ENCODE results near the gene ZFYVE19. TPM values are rescaled to one million over a fixed set of nuclear protein-coding genes. Genes with fewer than 3 reads are reported as not detected.
A peak's percentile ranks its signal among the peaks of the same experiment; 100 is the strongest.

ZFYVE19 gene
- total RNA-seq, 2 donors from 2014 or later = 24.6 to 26.6 TPM

GRCh38 chr15:40828447-40829036, 21.7 kb downstream of the ZFYVE19 start, which contains the start of gene PPP1R14D:
Gene PPP1R14D (minus strand): TSS chr15:40828708. CDS start chr15:40828641, 67 bp downstream.
- no peak for DNase-seq (ENCODE audit: low spot score in 2 of 2)
- H3K27ac Mint-ChIP-seq = no peak within 1 kb of the TSS
- ATAC-seq = no peak
- no peaks in the 10 kb centered on the region for H3K9me3 Mint-ChIP-seq
- no peaks in the 10 kb centered on the region for H3K36me3 Mint-ChIP-seq

- ATAC-seq = no peak
- no peak for DNase-seq (ENCODE audit: low spot score in 2 of 2)
- no peaks in the 10 kb centered on the region for H3K36me3 Mint-ChIP-seq
- no peak overlapping the region for H3K27ac Mint-ChIP-seq
- no peaks in the 10 kb centered on the region for H3K9me3 Mint-ChIP-seq
Observed at GRCh38 chr15:40829115-40829514, 22.2 kb downstream of the ZFYVE19 start.

DNA sequence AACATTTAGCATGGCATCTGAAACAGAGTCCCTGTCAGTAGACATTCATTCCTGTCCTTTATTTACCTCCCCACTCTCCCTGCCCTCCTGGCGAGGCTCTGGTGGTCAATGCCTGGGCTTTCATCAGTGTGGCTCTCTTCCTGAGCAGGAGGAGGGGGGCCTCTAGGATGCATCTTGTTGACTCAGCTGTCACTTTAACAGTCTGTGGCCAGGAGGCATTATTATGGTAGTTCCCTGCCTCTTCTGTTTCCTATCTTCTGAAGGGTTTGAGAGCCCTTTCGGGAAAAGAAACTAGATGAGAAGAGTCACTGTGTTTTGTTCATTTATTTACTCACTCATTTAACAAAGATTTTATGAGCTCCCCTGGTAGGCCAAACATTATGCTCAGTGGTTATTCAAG, 24.0 kb downstream of the ZFYVE19 start:
- ATAC-seq = no peak
- DNase-seq (ENCODE audit: low spot score in 2 of 2) = no peak
- Mint-ChIP-seq H3K9me3 (no peaks in the 10 kb centered on the region), H3K36me3 (no peaks in the 10 kb centered on the region), H3K27ac (no peak overlapping the region)

GRCh38 chr15:40831861-40832260, 25.0 kb downstream of the ZFYVE19 start:
- Mint-ChIP-seq H3K9me3 (no peaks in the 10 kb centered on the region), H3K36me3 (no peaks in the 10 kb centered on the region), H3K27ac (no peak overlapping the region)
- DNase-seq (ENCODE audit: low spot score in 2 of 2) = no peak
- no peak for ATAC-seq

GRCh38 chr15:40832903-40833302, 26.0 kb downstream of the ZFYVE19 start:
- DNase-seq (ENCODE audit: low spot score in 2 of 2) (no peak), ATAC-seq (no peak)
- Mint-ChIP-seq H3K27ac (no peak overlapping the region), H3K9me3 (no peaks in the 10 kb centered on the region), H3K36me3 (no peaks in the 10 kb centered on the region)

- Mint-ChIP-seq H3K27ac (no peak overlapping the region), H3K36me3 (no peaks in the 10 kb centered on the region), H3K9me3 (no peaks in the 10 kb centered on the region)
- ATAC-seq (no peak), DNase-seq (ENCODE audit: low spot score in 2 of 2) (no peak)
Observed at GRCh38 chr15:40836020-40836419, 29.1 kb downstream of the ZFYVE19 start.

DNA sequence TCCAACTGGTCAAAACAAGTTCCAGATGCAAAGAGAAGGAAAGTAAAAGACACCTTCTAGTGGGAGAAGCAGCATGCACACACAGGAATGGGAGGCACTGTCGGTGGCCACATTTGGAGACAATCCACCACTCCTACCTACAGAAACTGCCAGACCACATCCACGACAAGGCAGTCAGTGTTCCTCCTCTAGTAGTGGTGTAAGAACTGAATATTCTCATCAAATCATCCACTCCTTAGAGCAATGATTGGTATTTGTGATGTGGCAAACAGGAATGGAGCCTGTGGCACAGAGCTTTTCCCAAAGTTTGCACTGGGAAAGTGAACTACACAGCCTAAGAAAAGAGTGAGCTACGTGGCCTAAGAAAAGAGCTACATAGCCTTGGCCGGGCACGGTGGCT, 31.9 kb downstream of the ZFYVE19 start:
- H3K36me3 Mint-ChIP-seq = no peaks in the 10 kb centered on the region
- DNase-seq (ENCODE audit: low spot score in 2 of 2) (no peak), ATAC-seq (no peak)
- no peaks in the 10 kb centered on the region for H3K9me3 Mint-ChIP-seq
- H3K27ac Mint-ChIP-seq = peak overlapping the region in 1 of 2 donors; percentile 16

DNA sequence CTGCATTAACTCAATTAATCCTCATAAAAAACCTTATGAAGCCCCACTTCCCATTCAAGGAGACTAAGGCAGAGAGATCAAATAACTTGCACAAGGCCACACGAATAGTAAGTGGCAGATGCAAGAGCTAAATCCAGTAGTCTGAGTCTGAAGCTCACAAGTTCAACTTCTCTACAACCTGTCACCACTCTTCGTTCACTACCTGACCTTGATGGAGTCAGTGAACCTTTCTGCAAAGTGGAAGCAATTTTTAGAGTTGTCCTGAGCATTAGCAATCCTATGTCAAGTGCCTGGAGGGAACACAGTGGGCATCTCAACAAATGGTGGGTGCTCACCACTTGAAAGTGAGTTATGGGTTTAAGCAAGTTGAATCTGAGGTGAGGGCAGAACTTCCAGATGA, 34.9 kb downstream of the ZFYVE19 start:
- H3K36me3 Mint-ChIP-seq = peaks cover 4 to 5% of the 10 kb centered on the region in 2 donors

DNA sequence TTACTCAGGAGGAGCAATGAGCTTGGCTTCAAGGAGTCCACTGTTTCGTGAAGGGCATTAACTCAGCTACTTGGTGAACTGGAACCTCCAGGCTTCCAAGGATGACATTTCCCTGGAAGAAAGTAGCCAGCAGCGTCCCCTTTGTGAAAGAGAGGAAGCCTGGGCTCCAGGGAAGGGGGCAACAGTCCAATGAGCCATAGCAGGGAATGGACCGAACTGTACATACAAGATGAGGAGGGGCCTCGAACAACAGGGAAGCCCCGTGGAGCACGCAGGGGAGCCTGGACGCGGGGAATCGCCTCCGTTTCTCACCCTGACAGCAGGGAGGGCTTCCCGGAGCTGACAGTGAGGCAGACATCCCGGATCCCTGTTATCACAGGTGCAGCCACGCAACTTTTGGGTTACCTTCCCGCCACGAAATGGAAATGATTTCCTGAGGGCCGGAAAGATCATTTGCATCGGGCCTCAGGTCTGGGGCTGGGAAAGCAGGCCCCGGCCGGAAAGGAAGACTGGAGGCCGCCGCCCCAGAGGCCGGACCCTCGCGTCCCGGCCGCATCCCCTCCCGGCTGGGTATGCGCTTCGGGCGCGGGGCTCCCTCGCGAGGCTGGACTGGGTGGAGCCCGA, 36.5 kb downstream of the ZFYVE19 start:
- peaks cover 4 to 5% of the 10 kb centered on the region in 2 donors for H3K36me3 Mint-ChIP-seq
- no peak for DNase-seq (ENCODE audit: low spot score in 2 of 2)
- H3K27ac Mint-ChIP-seq = no peak overlapping the region

More for the DNA sequence above, 34.9 kb downstream of the ZFYVE19 start:
- ATAC-seq = no peak
- no peaks in the 10 kb centered on the region for H3K9me3 Mint-ChIP-seq
- no peak overlapping the region for H3K27ac Mint-ChIP-seq
- no peak for DNase-seq (ENCODE audit: low spot score in 2 of 2)

DNA sequence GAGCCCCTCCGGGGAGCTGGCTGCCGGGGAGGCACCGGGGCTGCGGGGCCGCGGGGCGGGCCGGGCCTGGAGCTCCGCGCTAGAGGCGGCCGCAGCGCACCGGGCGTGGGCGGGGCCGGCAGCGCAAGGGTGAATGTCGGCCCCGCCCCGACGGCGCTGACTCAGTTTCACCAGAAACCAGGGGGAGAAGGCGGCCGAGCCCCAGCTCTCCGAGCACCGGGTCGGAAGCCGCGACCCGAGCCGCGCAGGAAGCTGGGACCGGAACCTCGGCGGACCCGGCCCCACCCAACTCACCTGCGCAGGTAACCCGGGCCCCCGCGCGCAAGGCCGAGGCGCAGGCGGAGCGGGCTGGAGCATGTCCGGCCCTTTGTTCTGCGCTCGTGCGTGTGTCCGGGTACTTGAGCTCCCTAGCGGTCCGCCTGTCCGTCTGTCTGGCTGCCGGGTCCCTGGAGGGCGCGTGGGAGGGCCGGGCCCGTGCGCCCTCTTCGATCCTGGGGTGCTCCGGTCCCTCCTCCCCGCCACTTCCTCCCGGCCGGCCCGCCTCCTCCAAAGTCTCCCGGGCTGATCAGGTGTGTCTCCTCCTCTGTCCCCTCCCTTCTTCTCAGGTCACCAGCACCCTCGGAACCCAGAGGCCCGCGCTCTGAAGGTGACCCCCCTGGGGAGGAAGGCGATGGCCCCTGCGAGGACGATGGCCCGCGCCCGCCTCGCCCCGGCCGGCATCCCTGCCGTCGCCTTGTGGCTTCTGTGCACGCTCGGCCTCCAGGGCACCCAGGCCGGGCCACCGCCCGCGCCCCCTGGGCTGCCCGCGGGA, 37.2 kb downstream of the ZFYVE19 start, which contains the start of gene SPINT1:
Gene SPINT1, plus strand, starts transcription at position 164 of the 811 bp plus-strand sequence. Its CDS starts 507 bp downstream, at position 671.
- no peaks in the 10 kb centered on the region for H3K9me3 Mint-ChIP-seq
- peaks cover 4 to 5% of the 10 kb centered on the region in 2 donors for H3K36me3 Mint-ChIP-seq
- H3K27ac Mint-ChIP-seq = peak within 1 kb of the TSS in 1 of 2 donors; percentile 77
- ATAC-seq = peak; percentile 79 to 89
- DNase-seq (ENCODE audit: low spot score in 2 of 2) = peak; percentile 73 to 82

More for the DNA sequence above, 36.5 kb downstream of the ZFYVE19 start:
- ATAC-seq = no peak
- no peaks in the 10 kb centered on the region for H3K9me3 Mint-ChIP-seq

- H3K27ac Mint-ChIP-seq = peak overlapping the region in 1 of 2 donors; percentile 77
- no peaks in the 10 kb centered on the region for H3K9me3 Mint-ChIP-seq
- peak in 1 of 2 donors; percentile 50 for DNase-seq (ENCODE audit: low spot score in 2 of 2)
- H3K36me3 Mint-ChIP-seq = peaks cover 4 to 5% of the 10 kb centered on the region in 2 donors
- ATAC-seq = peak; percentile 33 to 52
Observed at GRCh38 chr15:40844696-40845030, 37.8 kb downstream of the ZFYVE19 start.

GRCh38 chr15:40845036-40845435, 38.1 kb downstream of the ZFYVE19 start:
- Mint-ChIP-seq H3K27ac (peak overlapping the region in 1 of 2 donors; percentile 77), H3K36me3 (peaks cover 4 to 5% of the 10 kb centered on the region in 2 donors), H3K9me3 (no peaks in the 10 kb centered on the region)
- ATAC-seq (no peak), DNase-seq (ENCODE audit: low spot score in 2 of 2) (no peak)

GRCh38 chr15:40845511-40846284, 38.8 kb downstream of the ZFYVE19 start:
- peaks cover 4 to 5% of the 10 kb centered on the region in 2 donors for H3K36me3 Mint-ChIP-seq
- H3K9me3 Mint-ChIP-seq = no peaks in the 10 kb centered on the region
- no peak overlapping the region for H3K27ac Mint-ChIP-seq
- ATAC-seq (no peak), DNase-seq (ENCODE audit: low spot score in 2 of 2) (no peak)

DNA sequence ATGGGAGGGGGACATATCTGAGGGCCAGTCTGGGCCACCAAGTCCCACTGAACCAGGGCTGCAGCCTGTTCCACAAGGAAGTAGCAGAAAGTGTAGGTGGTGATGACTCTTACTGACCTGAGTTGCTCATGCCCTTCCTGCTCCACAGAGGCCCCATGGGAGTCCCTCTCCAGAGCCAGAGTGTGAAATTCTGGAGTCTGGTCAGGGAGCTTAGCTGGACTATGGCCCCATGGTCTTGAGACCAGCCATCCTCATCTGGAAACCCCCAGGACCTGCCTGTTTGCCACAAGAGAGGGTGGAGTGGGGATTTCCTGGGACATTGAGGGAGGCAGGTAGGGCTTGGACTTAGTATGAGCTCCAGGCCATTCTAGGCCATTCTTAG, 39.9 kb downstream of the ZFYVE19 start:
- no peak overlapping the region for H3K27ac Mint-ChIP-seq
- peaks cover 4 to 5% of the 10 kb centered on the region in 2 donors for H3K36me3 Mint-ChIP-seq
- no peak for DNase-seq (ENCODE audit: low spot score in 2 of 2)
- no peaks in the 10 kb centered on the region for H3K9me3 Mint-ChIP-seq
- no peak for ATAC-seq

- ATAC-seq = no peak
- no peak for DNase-seq (ENCODE audit: low spot score in 2 of 2)
- Mint-ChIP-seq H3K36me3 (peaks cover 4 to 5% of the 10 kb centered on the region in 2 donors), H3K9me3 (no peaks in the 10 kb centered on the region), H3K27ac (no peak overlapping the region)
Observed at GRCh38 chr15:40847223-40847961, 40.5 kb downstream of the ZFYVE19 start.

- H3K36me3 Mint-ChIP-seq = no peaks in the 10 kb centered on the region
- H3K9me3 Mint-ChIP-seq = no peaks in the 10 kb centered on the region
- no peak for ATAC-seq
- no peak for DNase-seq (ENCODE audit: low spot score in 2 of 2)
- H3K27ac Mint-ChIP-seq = no peak overlapping the region
Observed at GRCh38 chr15:40850576-40851112, 43.8 kb downstream of the ZFYVE19 start.
